Stimulated activated CD4-positive, alpha-beta T cell treated with anti-CD3 and anti-CD28 coated beads, Interleukin-12 subunit alpha, Interleukin-12 subunit beta, amount 100 ng/mL, for 48 hours (primary cell): ENCODE measurements around the gene ZNF264.
"Not testable (repeated sequence)": the region's sequence is repeated elsewhere in the genome, so short reads cannot be mapped to it uniquely, and the experiment has no call there.

Experiments used
- DNase-seq, 3 donors: peaks; one replicate each; pipeline ENCODE4 v3.0.0-alpha.2; 2020; ENCODE audit warnings: low read depth in 2 of 3, low spot score in 1 of 3

ZNF264 gene

GRCh38 chr19:57244513-57244912 is 53.2 kb downstream of the ZNF264 start:
- no peak for DNase-seq

- DNase-seq: no peak
These were observed 53.8 kb downstream of the ZNF264 start for GRCh38 chr19:57245066-57245465.

GRCh38 chr19:57245959-57246358 is 54.7 kb downstream of the ZNF264 start:
- no peak for DNase-seq

- no peak for DNase-seq
These were observed 57.3 kb downstream of the ZNF264 start for GRCh38 chr19:57248646-57249045.

GRCh38 chr19:57249329-57249728 is 58.0 kb downstream of the ZNF264 start:
- no peak for DNase-seq

GRCh38 chr19:57253767-57254166 is 62.5 kb downstream of the ZNF264 start:
- DNase-seq: not testable (repeated sequence)

GRCh38 chr19:57262044-57262443 is 70.7 kb downstream of the ZNF264 start:
- no peak for DNase-seq

GRCh38 chr19:57263244-57263741 is 72.0 kb downstream of the ZNF264 start:
- no peak for DNase-seq

GRCh38 chr19:57267291-57267690 is 76.0 kb downstream of the ZNF264 start:
- DNase-seq: no peak

GRCh38 chr19:57269515-57270250 is 78.4 kb downstream of the ZNF264 start:
- no peak for DNase-seq

- DNase-seq: no peak
These were observed 80.0 kb downstream of the ZNF264 start for GRCh38 chr19:57271280-57271679.
